GM23338 (cell line): ENCODE results near the gene ZZZ3.

Source experiments
- TF ChIP-seq, protein P1 (sequence below), 2 experiments: fragments of 200-600 bp in 1 of 2; sonication (generic) in 1 of 2; conservative IDR thresholded peaks; 2 replicates each; pipeline versions ENCODE4 v1.5.1 to v1.6.1; 2016 to 2017; ENCODE audit warnings: antibody characterized with exemption in 2 of 2, low read depth in 2 of 2, mild to moderate bottlenecking in 2 of 2, moderate library complexity in 1 of 2
- TF ChIP-seq, protein P2 (sequence below): IDR thresholded peaks from 2 replicates; pipeline ENCODE4 v1.6.1; 2016; ENCODE audit warnings: antibody characterized with exemption

DNA sequence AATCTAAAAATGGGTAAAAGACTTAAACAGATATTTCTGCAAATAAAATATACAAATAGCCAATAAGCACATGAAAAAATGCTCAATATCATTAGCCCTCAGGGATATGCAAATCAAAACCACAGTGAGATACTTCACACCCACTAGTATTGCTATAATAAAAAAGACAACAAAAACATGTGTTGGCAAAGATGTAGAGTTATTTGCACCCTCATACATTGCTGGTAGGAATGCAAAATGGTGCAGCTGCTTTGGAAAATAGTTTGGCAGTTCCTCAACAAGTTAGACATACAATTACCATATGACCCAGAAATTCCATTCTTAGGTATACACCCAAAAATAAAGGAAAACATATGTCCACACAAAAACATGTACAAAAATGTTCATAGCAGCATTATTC is 30.2 kb downstream of the ZZZ3 start:
- TF ChIP-seq, protein P1, sequence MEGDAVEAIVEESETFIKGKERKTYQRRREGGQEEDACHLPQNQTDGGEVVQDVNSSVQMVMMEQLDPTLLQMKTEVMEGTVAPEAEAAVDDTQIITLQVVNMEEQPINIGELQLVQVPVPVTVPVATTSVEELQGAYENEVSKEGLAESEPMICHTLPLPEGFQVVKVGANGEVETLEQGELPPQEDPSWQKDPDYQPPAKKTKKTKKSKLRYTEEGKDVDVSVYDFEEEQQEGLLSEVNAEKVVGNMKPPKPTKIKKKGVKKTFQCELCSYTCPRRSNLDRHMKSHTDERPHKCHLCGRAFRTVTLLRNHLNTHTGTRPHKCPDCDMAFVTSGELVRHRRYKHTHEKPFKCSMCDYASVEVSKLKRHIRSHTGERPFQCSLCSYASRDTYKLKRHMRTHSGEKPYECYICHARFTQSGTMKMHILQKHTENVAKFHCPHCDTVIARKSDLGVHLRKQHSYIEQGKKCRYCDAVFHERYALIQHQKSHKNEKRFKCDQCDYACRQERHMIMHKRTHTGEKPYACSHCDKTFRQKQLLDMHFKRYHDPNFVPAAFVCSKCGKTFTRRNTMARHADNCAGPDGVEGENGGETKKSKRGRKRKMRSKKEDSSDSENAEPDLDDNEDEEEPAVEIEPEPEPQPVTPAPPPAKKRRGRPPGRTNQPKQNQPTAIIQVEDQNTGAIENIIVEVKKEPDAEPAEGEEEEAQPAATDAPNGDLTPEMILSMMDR (conservative IDR thresholded peaks at IDR 0.05; ENCODE audit: low read depth in 2 of 2): no peak
- TF ChIP-seq, protein P2, sequence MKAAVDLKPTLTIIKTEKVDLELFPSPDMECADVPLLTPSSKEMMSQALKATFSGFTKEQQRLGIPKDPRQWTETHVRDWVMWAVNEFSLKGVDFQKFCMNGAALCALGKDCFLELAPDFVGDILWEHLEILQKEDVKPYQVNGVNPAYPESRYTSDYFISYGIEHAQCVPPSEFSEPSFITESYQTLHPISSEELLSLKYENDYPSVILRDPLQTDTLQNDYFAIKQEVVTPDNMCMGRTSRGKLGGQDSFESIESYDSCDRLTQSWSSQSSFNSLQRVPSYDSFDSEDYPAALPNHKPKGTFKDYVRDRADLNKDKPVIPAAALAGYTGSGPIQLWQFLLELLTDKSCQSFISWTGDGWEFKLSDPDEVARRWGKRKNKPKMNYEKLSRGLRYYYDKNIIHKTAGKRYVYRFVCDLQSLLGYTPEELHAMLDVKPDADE: no peak
